Adrenal gland (tissue), 5 donors: ENCODE measurements around the gene LY6G6C.

Experiments used
- POLR2A ChIP-seq, 2 donors: fragments of 450-650 bp; IDR thresholded peaks; one replicate each; pipeline ENCODE4 v1.6.1; 2017; ENCODE audit warnings: antibody characterized with exemption in 2 of 2, mild to moderate bottlenecking in 2 of 2, moderate library complexity in 1 of 2
- TF ChIP-seq, protein P1 (sequence below), 6 experiments: fragments of 450-650 bp in 4 of 6; fragments of 200-600 bp in 2 of 6; sonication (generic) in 1 of 6; IDR thresholded peaks; 1 replicate in 5 of 6; 2 replicates in 1 of 6; pipeline versions ENCODE4 v1.5.1 to v1.8.0; 2016 to 2021; ENCODE audit warnings: antibody characterized with exemption in 6 of 6, mild to moderate bottlenecking in 2 of 6, moderate library complexity in 1 of 6
- donor health status: DM: no; HTN: no; CAD: no.

GRCh38 chr6:31767096-31767645 is 45.6 kb upstream of the LY6G6C start:
- TF ChIP-seq, protein P1, sequence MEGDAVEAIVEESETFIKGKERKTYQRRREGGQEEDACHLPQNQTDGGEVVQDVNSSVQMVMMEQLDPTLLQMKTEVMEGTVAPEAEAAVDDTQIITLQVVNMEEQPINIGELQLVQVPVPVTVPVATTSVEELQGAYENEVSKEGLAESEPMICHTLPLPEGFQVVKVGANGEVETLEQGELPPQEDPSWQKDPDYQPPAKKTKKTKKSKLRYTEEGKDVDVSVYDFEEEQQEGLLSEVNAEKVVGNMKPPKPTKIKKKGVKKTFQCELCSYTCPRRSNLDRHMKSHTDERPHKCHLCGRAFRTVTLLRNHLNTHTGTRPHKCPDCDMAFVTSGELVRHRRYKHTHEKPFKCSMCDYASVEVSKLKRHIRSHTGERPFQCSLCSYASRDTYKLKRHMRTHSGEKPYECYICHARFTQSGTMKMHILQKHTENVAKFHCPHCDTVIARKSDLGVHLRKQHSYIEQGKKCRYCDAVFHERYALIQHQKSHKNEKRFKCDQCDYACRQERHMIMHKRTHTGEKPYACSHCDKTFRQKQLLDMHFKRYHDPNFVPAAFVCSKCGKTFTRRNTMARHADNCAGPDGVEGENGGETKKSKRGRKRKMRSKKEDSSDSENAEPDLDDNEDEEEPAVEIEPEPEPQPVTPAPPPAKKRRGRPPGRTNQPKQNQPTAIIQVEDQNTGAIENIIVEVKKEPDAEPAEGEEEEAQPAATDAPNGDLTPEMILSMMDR (IDR thresholded peaks at IDR 0.05), result no peak
- no peak for TF ChIP-seq POLR2A (IDR thresholded peaks at IDR 0.05)
